ENCODE data around the gene FBLIM1.

The FBLIM1 gene

GRCh38 chr1:15758343-15758931, at the start of gene FBLIM1:
Gene FBLIM1 (plus strand): TSS chr1:15758795. CDS start chr1:15764984, 6,189 bp downstream.
- DNase-seq: no peak

- no peak for DNase-seq
Observed at GRCh38 chr1:15709226-15709625, 49.4 kb upstream of the FBLIM1 start.

GRCh38 chr1:15712168-15712567, 46.4 kb upstream of the FBLIM1 start:
- DNase-seq: no peak

GRCh38 chr1:15714406-15715136, 44.0 kb upstream of the FBLIM1 start:
- no peak for DNase-seq

GRCh38 chr1:15717418-15718125, 41.0 kb upstream of the FBLIM1 start:
- no peak for DNase-seq

DNA sequence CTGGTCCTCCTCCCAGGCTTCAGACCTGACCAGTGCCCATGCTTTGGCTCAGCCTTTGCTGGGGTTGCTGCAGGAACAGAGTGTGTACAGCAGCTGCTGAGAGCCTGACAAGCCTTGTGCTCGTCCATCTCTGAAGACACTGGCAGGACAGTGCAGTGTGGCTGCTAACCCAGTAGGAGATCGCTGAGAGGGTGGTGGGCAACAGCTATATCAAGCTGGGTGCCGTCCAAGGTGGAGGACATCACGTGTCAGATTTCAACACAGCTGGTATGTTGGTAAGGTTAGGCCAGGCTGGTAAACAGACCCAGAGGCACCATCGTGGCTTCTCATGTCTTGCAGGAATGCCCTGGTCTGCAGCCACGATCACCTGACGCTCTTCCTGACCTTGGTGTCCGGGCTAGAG, 40.4 kb upstream of the FBLIM1 start:
- DNase-seq: no peak

- no peak for DNase-seq
Observed at GRCh38 chr1:15719381-15720120, 39.0 kb upstream of the FBLIM1 start.

DNA sequence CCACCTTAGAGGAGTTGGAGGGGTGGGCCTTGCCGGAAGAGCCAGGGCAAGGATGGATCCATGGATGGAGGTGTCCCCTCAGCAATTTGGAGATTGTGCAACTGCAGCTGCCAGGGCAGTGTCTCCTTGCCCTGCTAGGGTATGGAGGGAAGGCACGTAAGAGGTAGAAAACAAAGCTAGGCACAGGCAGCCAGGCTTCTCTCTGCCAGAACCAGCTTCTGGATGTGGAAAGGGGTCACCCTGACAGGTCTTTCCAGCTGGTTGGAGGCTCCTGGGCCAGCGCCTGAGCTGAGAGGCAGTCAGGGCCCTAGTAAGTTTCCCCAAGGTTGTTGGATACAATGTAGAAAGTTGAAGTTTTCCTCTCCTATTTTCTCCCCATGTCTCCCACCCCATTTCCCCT, 37.7 kb upstream of the FBLIM1 start:
- no peak for DNase-seq

DNA sequence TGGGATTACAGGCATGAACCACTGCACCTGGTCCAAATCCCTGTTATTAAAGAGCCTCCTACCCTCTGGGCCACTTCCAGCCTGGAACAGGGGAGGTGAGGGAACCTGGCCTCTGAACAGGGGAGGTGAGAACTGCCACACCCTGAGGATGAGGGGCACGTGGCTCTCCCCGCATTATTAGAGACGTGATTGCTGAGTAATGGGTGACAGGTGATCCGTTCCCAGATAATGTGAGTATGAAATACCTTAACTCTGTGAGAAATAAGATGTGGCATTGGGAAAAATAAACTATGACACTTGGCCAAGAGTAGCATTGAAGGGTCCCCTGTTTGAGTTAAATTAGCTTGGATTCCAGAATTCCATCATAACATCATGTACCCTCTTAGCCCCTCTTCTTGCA, 36.2 kb upstream of the FBLIM1 start:
- no peak for DNase-seq

DNA sequence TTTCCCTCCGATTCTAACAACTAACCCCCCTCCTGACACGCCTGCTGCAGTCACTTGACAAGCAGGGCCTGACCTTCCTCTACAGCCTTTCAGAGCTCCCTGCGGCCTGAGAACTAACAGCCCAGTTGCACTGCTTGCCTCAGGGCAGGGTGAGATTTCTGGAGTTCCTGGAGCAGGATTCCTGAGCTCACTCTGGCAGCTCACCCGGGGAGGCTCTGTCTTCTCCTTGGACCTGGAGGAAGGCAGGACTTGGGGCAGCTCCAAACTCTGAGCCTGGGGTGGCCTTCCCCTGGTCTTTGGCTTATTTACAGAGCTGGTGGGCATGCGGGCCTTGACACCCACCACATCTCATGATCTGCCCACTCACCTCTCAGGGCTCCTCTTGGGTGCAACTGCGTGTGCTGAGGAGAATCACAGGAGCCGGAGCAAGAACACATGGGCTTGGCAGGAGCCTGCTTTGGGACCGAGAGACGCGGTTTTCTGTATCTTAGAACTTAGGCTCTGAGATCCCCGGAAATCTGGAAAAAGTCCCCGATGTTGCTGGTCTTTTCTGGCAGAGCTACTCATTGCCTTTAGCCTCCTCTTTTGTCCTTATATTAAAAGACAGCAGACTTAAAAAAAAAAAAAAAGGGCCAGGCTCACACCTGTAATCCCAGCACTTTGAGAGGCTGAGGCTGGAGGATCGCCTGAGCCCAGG, 35.6 kb upstream of the FBLIM1 start:
- no peak for DNase-seq

GRCh38 chr1:15723631-15724246, 34.9 kb upstream of the FBLIM1 start:
- no peak for DNase-seq

DNA sequence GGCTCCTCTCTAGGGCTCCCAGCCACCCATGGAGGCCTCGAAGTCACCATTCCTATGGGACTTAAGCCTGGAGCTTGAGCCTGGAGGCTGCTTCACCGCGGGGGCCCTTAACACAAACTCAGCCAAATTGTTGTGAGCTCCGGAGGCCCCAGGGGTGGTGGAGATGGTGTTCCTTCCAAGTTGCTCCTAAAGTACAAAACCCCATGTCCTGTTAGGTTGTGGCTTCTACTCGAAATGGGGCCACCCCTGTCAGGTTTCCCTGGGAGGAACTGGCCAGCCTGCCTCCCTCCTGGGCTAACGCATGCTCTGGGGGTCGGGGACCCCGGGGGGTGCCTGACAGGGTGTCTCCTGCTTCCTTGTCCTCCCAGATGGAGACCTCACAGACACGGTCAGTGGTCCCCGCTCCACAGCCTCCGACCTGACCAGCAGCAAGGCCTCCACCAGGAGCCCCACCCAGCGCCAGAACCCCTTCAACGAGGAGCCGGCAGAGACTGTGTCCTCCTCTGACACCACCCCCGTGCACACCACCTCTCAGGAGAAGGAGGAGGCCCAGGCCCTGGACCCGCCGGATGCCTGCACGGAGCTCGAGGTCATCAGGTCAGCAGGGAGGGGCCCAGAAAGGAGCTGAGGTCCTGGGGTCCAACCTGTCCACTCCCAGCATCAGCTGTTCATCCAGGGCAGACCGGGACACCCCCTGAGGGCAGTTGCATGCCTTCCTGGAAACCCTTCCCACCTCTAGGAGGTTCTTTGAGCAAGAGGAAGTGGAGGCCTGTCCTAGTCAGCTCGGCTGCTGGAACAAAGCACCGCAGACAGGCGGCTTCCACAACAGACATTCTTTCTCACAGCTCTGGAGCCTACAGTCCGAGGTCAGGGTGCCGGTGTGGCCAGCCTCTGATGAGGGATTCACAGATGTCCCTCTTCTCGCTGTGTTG, 33.4 kb upstream of the FBLIM1 start:
- DNase-seq: no peak

DNA sequence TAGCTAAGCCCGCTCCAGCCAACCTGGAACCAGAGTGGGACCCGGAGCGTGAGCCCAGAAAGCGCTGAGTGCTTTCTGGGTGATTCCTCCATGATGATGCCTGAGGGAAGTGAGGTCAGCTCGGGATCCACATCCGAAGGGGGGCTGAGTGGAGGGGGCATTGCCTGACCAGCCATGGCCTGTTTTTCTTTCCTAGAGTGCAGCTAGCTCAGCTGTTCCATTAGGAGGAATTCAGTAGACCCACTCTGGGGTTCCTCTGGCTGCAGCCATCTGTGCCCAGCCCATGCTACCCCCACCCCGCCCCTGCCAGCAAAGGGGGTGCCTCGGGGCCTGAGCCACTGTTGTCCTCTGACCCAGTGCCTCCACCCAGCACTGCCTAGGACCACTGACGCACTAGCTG, 32.1 kb upstream of the FBLIM1 start:
- no peak for DNase-seq

DNA sequence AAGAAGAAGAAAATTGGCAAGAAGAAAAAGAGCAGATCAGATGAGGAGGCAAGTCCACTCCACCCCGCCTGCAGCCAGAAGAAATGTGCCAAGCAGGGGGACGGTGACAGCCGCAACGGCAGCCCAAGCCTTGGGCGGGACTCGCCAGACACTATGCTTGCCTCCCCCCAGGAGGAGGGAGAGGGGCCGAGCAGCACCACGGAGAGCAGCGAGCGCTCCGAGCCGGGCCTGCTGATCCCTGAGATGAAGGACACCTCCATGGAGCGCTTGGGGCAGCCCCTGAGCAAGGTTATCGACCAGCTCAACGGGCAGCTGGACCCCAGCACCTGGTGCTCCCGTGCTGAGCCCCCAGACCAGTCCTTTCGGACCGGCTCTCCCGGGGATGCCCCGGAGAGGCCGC, 31.6 kb upstream of the FBLIM1 start:
- no peak for DNase-seq

- no peak for DNase-seq
Observed at GRCh38 chr1:15727424-15727823, 31.2 kb upstream of the FBLIM1 start.

GRCh38 chr1:15727866-15728534, 30.6 kb upstream of the FBLIM1 start:
- no peak for DNase-seq

DNA sequence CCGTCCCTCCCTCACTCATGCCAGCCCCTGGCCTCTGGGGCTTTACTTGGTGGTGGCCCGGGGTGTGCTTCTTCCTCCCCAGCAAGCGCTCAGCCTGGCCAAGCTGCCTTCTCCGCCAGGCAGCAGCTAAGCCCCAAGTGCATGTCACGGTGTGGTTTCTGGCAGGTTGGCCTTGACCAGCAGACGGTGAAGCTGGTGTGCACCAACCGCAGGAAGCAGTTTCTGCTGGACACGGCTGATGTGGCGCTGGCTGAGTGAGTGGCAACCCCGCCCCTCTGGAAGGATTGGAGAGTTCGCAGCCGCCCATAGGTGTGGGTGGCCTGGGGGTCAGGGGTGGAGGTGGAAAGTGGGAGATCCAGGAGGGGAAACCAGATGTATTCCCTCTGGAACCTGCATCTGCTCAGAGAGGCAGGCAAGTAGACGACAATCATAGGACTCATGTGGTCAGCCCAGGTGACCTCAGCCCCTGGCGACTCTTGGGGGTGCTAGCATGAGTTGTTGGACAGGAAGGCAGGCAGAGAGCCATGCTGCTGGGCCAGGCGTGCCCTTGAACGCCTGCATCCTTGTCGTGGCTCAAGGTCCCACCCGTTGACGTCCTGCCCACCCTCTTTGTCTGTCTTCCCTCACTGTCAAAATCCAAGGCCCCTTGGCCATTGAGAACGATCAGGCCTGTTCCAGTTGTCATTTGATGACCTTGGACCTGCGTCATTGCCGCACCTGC, 29.5 kb upstream of the FBLIM1 start:
- no peak for DNase-seq

DNA sequence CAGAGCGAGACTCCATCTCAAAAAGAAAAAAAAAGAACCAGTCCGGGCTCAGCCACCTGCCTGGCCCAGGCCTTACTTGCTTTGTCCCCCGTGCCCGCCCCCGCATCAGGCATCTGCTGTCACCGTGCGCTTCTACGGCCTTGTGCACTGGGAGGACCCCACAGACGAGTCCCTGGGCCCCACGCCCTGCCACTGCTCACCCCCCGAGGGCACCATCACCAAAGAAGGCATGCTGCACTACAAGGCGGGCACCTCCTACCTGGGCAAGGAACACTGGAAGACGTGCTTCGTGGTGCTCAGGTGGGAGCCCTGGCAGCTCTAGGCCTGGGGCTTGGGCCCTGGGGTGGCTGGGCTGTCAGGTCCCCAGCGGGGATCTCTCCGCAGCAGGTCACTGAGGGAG, 28.2 kb upstream of the FBLIM1 start:
- no peak for DNase-seq

DNA sequence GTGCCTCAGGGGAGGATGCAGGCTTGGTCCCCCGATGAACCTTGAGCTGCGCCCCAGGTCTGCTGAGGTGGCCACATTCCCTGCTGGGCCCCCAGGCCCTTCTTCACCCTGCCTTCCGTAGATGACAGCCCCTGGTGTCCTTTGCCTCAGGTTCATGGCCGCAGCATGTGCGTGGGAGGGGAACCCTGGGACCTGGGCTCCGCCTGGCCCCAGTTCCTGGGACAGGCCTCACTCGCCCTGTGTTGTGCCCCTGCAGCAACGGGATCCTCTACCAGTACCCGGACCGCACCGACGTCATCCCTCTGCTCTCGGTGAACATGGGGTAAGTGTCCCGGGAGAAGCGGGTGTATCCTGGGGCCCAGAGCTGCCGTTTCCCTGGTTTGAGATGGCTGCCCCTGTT, 27.7 kb upstream of the FBLIM1 start:
- DNase-seq: no peak
